PC-3 (cell line): ENCODE results near the gene ASPRV1.

Source experiments
- CTCF ChIP-seq: fragments of 300-600 bp; sonication (generic); conservative IDR thresholded peaks from 2 replicates; pipeline ENCODE4 v1.5.1; 2017; ENCODE audit warnings: antibody characterized with exemption, low read depth, mild to moderate bottlenecking, low read length
- EZH2 ChIP-seq: fragments of 300-600 bp; sonication (generic); IDR thresholded peaks from one replicate; pipeline ENCODE4 v1.6.1; 2017; ENCODE audit warnings: antibody characterized with exemption, mild to moderate bottlenecking, low read length; ENCODE audit not compliant: unreplicated experiment
- EZH2phosphoT487 ChIP-seq: fragments of 300-600 bp; sonication (generic); IDR thresholded peaks from 2 replicates; pipeline ENCODE4 v1.6.1; 2018; ENCODE audit warnings: mild to moderate bottlenecking, antibody characterized with exemption, low read length, borderline replicate concordance

GRCh38 chr2:69995511-69995910 is 34.1 kb upstream of the ASPRV1 start:
- TF ChIP-seq CTCF (no peak), EZH2 (no peak), EZH2phosphoT487 (no peak)
